ENCODE data around the gene GMNN. TPM values are rescaled to one million over a fixed set of nuclear protein-coding genes. Genes with fewer than 3 reads are reported as not detected.
"Not testable (repeated sequence)": the region's sequence is repeated elsewhere in the genome, so short reads cannot be mapped to it uniquely, and the experiment has no call there.

The GMNN gene
- total and polyA plus RNA-seq, 2 donors: 15.4 to 44.7 TPM

DNA sequence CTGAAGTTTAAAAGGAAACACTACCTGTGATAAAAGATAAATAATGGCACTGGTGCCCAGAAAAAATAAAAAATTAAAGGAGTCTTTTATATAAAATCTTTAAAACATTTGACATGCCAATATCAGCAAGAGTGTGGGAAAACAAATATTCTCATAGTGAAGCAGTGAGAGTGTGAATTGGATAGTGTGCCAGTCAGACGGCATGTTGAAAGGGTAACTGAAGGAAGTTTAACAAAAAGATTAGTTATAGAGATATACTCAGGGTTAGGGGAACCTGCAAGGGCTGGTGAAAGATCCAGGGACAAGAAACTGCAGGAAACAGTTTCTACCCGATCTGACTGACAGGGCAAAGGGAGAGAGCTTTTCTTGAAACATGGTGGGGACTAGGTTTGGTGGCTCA lies 22.2 kb upstream of the GMNN start:
- 61% methylated on average over 2 of the region's 2 CpGs for WGBS
- H3K27ac ChIP-seq (ENCODE audit: low read depth): no peak overlapping the region
- no peaks in the 10 kb centered on the region for H3K36me3 ChIP-seq (ENCODE audit: insufficient read depth)
- DNase-seq (ENCODE audit: extremely low spot score): no peak
- H3K4me1 ChIP-seq (ENCODE audit: insufficient read depth): no peaks in the 10 kb centered on the region
- no peak overlapping the region for H3K4me3 ChIP-seq (ENCODE audit: low read depth, low read length)

DNA sequence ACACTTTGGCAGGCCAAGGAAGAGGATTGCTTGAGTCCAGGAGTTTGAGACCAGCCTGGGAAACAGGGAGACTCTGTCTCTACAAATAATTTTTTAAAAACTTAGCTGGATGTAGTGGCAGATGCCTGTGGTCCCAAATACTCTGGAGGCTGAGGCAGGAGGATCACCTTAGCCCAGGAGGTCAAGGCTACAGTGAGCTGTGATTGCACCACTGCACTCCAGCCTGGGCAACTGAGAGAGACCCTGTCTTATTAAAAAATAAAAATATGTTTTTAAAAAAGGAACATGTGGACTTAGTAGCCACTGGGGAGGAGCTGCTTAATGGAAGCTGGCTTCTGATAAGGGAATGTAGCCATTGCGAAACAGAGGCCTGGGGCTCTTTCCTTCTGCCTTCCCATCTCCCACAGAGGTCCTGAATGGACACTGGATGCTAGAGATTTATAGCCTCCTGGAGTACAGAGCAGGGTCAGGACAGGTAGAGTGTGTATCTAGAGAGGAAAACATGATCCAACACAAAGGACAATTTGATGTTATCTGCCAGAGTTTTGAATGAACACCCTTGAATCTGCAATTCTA lies 21.7 kb upstream of the GMNN start:
- WGBS: 80% methylated on average over 1 of the region's 1 CpG
- Histone ChIP-seq H3K27ac (ENCODE audit: low read depth) (no peak overlapping the region), H3K4me3 (ENCODE audit: low read depth, low read length) (no peak overlapping the region), H3K4me1 (ENCODE audit: insufficient read depth) (no peaks in the 10 kb centered on the region), H3K36me3 (ENCODE audit: insufficient read depth) (no peaks in the 10 kb centered on the region)
- DNase-seq (ENCODE audit: extremely low spot score): no peak

DNA sequence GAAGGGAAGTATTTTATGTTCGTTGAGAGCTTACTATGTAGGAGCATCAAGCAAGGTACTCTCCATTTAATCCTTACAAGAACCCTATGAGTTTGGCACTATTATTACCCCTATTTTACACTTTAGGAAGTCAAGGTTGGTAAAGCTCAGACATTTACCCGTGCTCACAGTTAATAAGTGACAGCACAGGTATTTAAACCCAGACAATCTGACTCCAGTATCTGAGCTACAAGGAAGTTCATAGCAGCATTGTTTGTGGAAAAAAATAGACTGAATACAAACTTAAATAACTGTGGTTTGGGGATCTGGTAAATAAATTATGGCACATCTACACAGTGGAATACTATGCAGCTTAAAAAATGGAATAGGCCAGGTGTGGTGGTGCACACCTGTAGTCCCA lies 21.2 kb upstream of the GMNN start:
- no peak overlapping the region for H3K4me3 ChIP-seq (ENCODE audit: low read depth, low read length)
- H3K36me3 ChIP-seq (ENCODE audit: insufficient read depth): no peaks in the 10 kb centered on the region
- H3K4me1 ChIP-seq (ENCODE audit: insufficient read depth): no peaks in the 10 kb centered on the region
- H3K27ac ChIP-seq (ENCODE audit: low read depth): no peak overlapping the region
- no peak for DNase-seq (ENCODE audit: extremely low spot score)
- 77% methylated on average over 2 of the region's 2 CpGs for WGBS

DNA sequence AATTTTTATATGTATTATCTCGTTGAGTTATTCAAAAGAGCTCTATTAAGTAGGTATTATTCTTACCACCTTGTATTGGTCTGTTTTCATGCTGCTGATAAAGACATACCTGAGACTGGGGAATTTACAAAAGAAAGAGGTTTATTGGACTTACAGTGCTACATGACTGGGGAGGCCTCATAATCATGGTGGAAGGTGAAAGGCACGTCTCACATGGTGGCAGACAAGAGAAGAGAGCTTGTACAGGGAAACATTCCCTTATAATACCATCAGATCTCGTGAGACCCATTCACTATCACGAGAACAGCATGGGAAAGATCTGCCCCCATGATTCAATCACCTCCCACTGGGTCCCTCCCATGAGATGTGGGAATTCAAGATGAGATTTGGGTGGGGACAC lies 20.4 kb upstream of the GMNN start:
- not testable (repeated sequence) for H3K36me3 ChIP-seq (ENCODE audit: insufficient read depth); H3K4me1 ChIP-seq (ENCODE audit: insufficient read depth); H3K4me3 ChIP-seq (ENCODE audit: low read depth, low read length); H3K27ac ChIP-seq (ENCODE audit: low read depth); DNase-seq (ENCODE audit: extremely low spot score)
- 86% methylated on average over 4 of the region's 4 CpGs for WGBS

DNA sequence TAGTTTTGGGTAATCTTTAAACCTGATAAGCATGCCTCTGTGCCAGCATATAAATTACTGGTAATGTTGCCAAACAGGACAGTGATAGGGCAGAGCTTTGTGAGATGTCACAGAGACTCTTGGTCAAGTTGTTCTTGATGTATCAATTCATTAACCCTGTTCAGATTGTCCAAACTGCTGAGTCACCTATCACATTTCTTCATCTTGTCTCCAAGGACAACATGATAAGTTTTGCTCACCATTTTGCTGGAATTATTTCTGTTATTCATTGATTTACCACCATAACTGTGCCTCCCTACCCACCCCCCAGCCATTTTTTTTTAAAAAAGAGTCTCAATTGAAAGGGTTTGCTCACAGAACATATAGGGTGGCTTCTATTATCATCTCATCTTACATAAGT lies 19.5 kb upstream of the GMNN start:
- H3K4me3 ChIP-seq (ENCODE audit: low read depth, low read length): no peak overlapping the region
- DNase-seq (ENCODE audit: extremely low spot score): no peak
- H3K27ac ChIP-seq (ENCODE audit: low read depth): no peak overlapping the region
- H3K36me3 ChIP-seq (ENCODE audit: insufficient read depth): no peaks in the 10 kb centered on the region
- no peaks in the 10 kb centered on the region for H3K4me1 ChIP-seq (ENCODE audit: insufficient read depth)

DNA sequence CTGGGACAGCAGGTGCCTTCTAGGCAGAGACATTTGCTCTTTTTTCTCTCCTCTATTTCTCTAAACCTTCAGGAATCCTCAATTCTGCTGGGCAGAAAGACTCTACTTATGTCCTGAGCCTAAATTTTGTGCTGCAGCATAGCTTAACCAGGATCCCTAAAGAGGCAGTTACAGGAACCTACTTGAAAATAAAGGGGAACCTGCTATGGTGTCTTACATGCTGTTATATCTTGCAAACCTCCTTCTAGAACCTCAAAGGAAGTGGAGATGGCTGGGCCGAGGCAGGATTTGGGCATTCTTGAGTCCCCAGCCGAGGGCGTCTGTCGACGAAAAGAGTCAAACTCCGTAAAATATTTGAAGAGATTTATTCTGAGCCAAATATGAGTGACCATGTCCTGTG lies 17.1 kb upstream of the GMNN start:
- 87% methylated on average over 6 of the region's 6 CpGs for whole genome bisulfite sequencing
- no peaks in the 10 kb centered on the region for H3K36me3 ChIP-seq (ENCODE audit: insufficient read depth)
- no peak overlapping the region for H3K27ac ChIP-seq (ENCODE audit: low read depth)
- no peak overlapping the region for H3K4me3 ChIP-seq (ENCODE audit: low read depth, low read length)
- no peak for DNase-seq (ENCODE audit: extremely low spot score)
- no peaks in the 10 kb centered on the region for H3K4me1 ChIP-seq (ENCODE audit: insufficient read depth)

DNA sequence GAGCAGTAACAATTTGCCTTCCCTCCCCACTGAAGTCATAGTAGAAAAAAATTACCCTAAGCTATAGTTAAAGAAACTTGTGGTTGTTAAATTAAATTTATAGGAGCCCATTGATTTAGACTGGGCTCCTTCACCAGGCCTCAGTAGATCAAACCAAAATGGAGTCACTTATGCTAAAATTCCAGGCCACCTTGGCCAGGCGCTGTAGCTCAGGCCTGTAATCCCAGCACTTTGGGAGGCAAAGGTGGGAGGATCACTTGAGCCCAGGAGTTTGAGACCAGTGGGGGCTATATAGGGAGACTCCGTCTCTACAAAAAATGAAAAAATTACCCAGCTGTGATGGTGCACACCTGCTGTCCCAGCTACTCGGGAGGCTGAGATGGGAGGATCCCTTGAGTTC lies 15.0 kb upstream of the GMNN start:
- no peak overlapping the region for H3K4me3 ChIP-seq (ENCODE audit: low read depth, low read length)
- no peaks in the 10 kb centered on the region for H3K36me3 ChIP-seq (ENCODE audit: insufficient read depth)
- H3K27ac ChIP-seq (ENCODE audit: low read depth): no peak overlapping the region
- DNase-seq (ENCODE audit: extremely low spot score): no peak
- no peaks in the 10 kb centered on the region for H3K4me1 ChIP-seq (ENCODE audit: insufficient read depth)
- 92% methylated on average over 3 of the region's 3 CpGs for whole genome bisulfite sequencing

DNA sequence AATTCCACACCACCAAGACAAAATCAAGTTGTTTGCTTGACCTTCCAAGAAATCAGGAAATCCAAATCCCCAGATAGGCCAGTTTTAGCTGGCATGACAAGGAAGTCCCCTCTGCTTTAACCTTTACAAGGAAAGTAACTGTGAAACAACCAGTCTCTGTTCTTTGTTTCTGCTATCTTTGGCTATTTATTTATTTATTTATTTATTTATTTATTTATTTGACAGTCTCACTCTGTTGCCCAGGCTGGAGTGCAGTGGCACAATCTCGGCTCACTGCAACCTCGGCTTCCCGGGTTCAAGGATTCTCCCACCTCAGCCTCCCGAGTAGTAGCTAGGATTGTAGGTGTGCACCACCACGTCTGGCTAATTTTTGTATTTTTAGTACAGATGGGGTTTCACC lies 14.5 kb upstream of the GMNN start:
- Histone ChIP-seq H3K4me3 (ENCODE audit: low read depth, low read length) (no peak overlapping the region), H3K4me1 (ENCODE audit: insufficient read depth) (no peaks in the 10 kb centered on the region), H3K36me3 (ENCODE audit: insufficient read depth) (no peaks in the 10 kb centered on the region), H3K27ac (ENCODE audit: low read depth) (no peak overlapping the region)
- 97% methylated on average over 5 of the region's 5 CpGs for WGBS
- no peak for DNase-seq (ENCODE audit: extremely low spot score)

DNA sequence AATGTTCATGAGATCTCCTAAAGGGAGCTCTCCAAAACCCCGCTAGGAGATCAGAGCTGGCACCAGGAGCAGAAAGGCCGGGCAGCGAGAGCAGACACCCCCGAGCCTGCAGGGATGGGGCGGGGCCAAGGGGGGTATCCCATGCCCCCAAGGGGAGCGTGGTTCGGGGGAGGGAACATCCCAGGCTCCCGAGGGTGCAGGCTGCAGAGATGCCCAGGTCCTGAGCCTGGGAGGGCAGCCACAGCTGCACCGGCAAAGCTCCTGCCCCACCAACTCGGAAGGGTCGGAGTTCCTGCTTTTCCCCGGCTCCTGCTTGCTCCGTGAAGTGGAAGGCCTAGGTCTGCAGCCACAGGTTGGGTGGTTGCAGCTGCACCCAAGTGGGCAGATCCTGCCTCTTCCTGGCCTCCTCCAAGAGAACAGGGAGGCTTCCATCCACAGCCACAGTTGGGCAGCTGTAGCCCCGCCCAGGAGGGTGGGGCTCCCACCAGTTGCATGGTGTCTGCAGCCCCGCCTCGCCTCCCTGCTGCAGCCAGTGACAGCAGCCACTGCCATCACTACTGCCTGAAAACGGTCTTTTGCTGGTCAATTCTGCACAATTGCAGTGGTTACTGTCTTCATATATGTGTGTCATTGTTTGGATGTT lies 13.4 kb upstream of the GMNN start:
- Histone ChIP-seq H3K4me3 (ENCODE audit: low read depth, low read length) (no peak overlapping the region), H3K4me1 (ENCODE audit: insufficient read depth) (no peaks in the 10 kb centered on the region), H3K36me3 (ENCODE audit: insufficient read depth) (no peaks in the 10 kb centered on the region), H3K27ac (ENCODE audit: low read depth) (no peak overlapping the region)
- no peak for DNase-seq (ENCODE audit: extremely low spot score)
- 85% methylated on average over 17 of the region's 17 CpGs for WGBS

DNA sequence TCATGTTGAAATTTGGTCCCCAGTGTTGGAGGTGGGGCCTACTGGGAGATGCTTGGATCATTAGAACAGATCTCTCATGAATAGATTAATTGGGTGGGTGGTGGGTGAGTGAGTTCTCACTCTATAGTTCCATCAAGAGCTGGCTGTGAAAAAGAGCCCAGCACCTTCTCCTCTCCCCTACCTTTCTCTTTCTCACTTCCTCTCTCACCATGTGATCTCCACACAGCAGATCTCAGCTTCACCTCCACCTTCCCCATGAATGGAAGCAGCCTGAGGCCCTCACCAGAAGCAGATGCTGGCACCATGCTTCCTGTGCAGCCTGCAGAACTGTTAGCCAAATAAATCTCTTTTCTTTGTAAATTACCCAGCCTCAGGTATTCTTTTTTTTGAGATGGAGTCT lies 12.9 kb upstream of the GMNN start:
- no peaks in the 10 kb centered on the region for H3K36me3 ChIP-seq (ENCODE audit: insufficient read depth)
- H3K27ac ChIP-seq (ENCODE audit: low read depth): no peak overlapping the region
- H3K4me1 ChIP-seq (ENCODE audit: insufficient read depth): no peaks in the 10 kb centered on the region

DNA sequence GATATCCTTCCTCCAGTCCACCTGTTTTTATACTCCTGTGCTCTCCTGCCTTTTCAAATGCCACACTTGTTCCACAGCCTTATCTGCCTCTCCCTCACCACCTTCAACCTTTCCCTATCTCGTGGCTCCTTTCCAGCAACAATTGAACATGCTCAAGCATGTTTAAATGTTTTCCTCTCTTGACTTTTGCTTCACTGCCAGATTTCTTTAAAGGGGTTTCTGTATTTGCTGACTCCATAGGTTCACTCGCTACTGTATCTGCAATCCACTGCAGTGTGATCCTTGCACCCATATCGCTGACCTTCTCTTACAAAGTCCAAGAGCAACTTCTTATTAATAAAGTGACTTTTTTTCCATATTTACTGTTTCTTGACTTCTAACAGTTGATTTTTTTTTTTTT lies 11.2 kb upstream of the GMNN start:
- Histone ChIP-seq H3K27ac (ENCODE audit: low read depth) (no peak overlapping the region), H3K36me3 (ENCODE audit: insufficient read depth) (no peaks in the 10 kb centered on the region), H3K4me3 (ENCODE audit: low read depth, low read length) (no peak overlapping the region), H3K4me1 (ENCODE audit: insufficient read depth) (no peaks in the 10 kb centered on the region)
- DNase-seq (ENCODE audit: extremely low spot score): no peak
- 69% methylated on average over 3 of the region's 3 CpGs for WGBS

More for the DNA sequence above, 12.9 kb upstream of the GMNN start:
- no peak overlapping the region for H3K4me3 ChIP-seq (ENCODE audit: low read depth, low read length)
- DNase-seq (ENCODE audit: extremely low spot score): no peak

DNA sequence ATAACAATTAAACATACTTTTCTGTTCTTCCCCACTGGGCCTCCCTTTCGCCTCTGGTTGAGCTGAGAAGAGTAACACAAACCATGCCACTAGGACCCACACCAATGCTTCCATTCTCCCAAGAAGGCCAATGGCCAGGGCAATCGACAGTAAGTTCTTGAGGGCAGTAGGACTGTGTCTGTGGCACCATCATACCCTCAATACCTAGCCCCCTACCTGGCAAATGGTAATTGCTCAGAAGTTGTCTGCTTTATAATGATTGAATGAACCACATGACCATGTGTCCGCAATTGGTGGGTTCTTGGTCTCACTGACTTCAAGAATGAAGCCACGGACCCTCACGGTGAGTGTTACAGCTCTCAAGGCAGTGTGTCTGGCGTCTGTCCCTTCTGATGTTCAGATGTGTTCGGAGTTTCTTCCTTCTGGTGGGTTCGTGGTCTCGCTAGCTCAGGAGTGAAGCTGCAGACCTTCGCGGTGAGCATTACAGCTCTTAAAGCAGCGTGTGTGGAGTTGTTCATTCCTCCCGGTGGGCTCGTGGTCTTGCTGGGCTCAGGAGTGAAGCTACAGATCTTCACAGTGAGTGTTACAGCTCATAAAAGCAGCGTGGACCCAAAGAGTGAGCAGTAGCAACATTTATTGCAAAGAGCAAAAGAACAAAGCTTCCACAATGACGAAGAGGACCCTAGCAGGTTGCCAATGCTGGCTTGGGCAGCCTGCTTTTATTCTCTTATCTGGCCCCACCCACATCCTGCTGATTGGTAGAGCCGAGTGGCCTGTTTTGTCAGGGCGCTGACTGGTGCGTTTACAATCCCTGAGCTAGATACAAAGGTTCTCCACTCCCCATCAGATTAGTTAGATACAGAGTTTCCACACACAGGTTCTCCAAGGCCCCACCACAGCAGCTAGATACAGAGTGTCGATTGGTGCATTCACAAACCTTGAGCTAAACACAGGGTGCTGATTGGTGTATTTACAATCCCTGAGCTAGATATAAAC lies 9.6 kb upstream of the GMNN start:
- not testable (repeated sequence) for H3K4me3 ChIP-seq (ENCODE audit: low read depth, low read length); DNase-seq (ENCODE audit: extremely low spot score); H3K36me3 ChIP-seq (ENCODE audit: insufficient read depth); H3K4me1 ChIP-seq (ENCODE audit: insufficient read depth); H3K27ac ChIP-seq (ENCODE audit: low read depth)
- WGBS: 88% methylated on average over 20 of the region's 20 CpGs

DNA sequence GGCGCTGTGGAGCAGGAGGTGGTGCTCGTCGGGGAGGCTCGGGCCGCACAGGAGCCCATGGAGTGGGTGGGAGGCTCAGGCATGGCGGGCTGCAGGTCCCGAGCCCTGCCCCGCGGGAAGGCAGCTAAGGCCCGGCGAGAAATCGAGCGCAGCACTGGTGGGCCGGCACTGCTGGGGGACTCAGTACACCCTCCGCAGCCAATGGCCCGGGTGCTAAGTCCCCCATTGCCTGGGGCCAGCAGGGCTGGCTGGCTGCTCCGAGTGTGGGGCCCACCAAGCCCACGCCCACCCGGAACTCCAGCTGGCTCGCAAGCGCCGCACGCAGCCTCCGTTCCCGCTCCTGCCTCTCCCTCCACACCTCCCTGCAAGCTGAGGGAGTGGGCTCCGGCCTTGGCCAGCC lies 8.8 kb upstream of the GMNN start:
- not testable (repeated sequence) for H3K36me3 ChIP-seq (ENCODE audit: insufficient read depth); DNase-seq (ENCODE audit: extremely low spot score); H3K27ac ChIP-seq (ENCODE audit: low read depth); H3K4me3 ChIP-seq (ENCODE audit: low read depth, low read length); H3K4me1 ChIP-seq (ENCODE audit: insufficient read depth)
- WGBS: 96% methylated on average over 25 of the region's 26 CpGs

Measured in urinary bladder (tissue), 4 donors.